ENCODE results near the gene CHRNA5.

The CHRNA5 gene

GRCh38 chr15:78614021-78614420, 48.7 kb downstream of the CHRNA5 start:
- Histone ChIP-seq H3K27me3 (ENCODE audit: insufficient read depth, low read depth, severe bottlenecking) (no peaks in the 10 kb centered on the region), H3K27ac (no peak overlapping the region), H3K36me3 (peaks cover 50% of the 10 kb centered on the region), H3K9me3 (ENCODE audit: severe bottlenecking) (peaks cover 3% of the 10 kb centered on the region), H3K4me3 (ENCODE audit: low read depth, low read length) (no peak overlapping the region)
- no peak for TF ChIP-seq CTCF (IDR thresholded peaks at IDR 0.05; ENCODE audit: low read depth, low read length)
- DNase-seq, result no peak

- Histone ChIP-seq H3K9me3 (ENCODE audit: severe bottlenecking) (peaks cover 3% of the 10 kb centered on the region), H3K36me3 (peaks cover 60% of the 10 kb centered on the region)
- no peak for DNase-seq
Measured at GRCh38 chr15:78615151-78615589, 49.9 kb downstream of the CHRNA5 start.

DNA sequence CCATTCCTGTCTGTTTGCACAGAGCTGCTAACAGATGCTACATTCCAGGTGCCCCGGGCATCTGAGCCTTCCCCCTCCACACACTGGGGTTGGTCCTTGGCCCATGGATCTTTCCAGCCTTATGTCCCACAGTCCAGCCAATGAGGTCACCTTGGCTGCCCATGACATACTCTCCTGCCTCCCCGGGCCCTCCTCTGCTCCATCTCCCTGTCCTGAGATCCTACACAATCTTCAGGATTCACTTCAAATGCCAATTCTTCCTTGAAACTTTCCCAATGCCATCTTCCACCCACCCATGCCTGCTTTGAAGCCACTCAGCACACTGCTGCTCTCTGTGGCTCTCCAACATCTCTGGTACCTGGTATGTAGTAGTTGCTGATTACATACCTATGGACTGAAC, 51.2 kb downstream of the CHRNA5 start:
- Histone ChIP-seq H3K27ac (no peak overlapping the region), H3K9me3 (ENCODE audit: severe bottlenecking) (peaks cover 3% of the 10 kb centered on the region), H3K4me3 (ENCODE audit: low read depth, low read length) (no peak overlapping the region), H3K27me3 (ENCODE audit: insufficient read depth, low read depth, severe bottlenecking) (no peaks in the 10 kb centered on the region), H3K36me3 (peaks cover 60% of the 10 kb centered on the region)
- no peak for DNase-seq
- no peak for TF ChIP-seq CTCF (IDR thresholded peaks at IDR 0.05; ENCODE audit: low read depth, low read length)

More at GRCh38 chr15:78615151-78615589, 49.9 kb downstream of the CHRNA5 start:
- no peak for TF ChIP-seq CTCF (IDR thresholded peaks at IDR 0.05; ENCODE audit: low read depth, low read length)
- Histone ChIP-seq H3K27ac (no peak overlapping the region), H3K4me3 (ENCODE audit: low read depth, low read length) (no peak overlapping the region), H3K27me3 (ENCODE audit: insufficient read depth, low read depth, severe bottlenecking) (no peaks in the 10 kb centered on the region)

DNA sequence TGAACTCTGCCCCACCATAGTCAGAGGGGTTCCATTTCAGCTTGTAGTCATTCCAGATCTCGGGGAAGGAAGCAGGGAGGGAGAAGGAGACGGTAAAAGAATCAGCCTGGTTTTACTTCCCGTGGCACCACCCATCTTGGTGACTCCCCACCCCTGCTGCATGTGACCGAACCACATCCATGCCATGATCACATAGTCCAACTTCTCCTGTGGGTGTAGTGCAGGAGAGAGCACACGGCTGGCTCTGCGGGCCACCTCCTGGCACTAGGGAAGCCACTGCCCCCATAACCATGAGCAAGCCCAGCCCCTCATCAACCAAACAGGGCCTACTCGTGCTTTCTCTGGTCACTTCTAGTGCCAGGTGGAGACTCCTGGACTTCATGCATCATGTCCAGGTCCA, 51.8 kb downstream of the CHRNA5 start:
- no peak for DNase-seq
- Histone ChIP-seq H3K4me3 (ENCODE audit: low read depth, low read length) (no peak overlapping the region), H3K9me3 (ENCODE audit: severe bottlenecking) (peaks cover 3% of the 10 kb centered on the region), H3K27ac (peak overlapping the region; percentile 95), H3K27me3 (ENCODE audit: insufficient read depth, low read depth, severe bottlenecking) (no peaks in the 10 kb centered on the region), H3K36me3 (peaks cover 60% of the 10 kb centered on the region)
- TF ChIP-seq CTCF (IDR thresholded peaks at IDR 0.05; ENCODE audit: low read depth, low read length), result no peak

DNA sequence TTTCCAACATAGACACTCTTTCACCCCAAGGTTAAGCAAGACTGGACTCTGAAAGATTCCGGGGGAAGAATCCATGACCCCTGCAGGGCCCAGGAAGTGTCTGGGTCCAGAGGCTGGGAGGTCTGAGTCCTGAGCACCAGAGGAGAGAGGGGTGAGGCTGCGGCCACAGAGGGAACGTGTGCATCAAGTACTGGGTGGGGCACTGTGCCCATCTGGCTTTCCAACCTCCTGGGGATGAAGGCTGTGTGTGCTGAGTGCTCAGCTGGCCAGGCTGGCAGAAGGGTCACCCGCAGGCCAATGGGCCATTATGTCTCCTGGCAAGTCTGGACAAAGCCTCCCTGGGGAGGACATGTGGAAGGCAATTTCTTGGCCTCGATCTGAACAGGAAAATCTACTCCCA, 52.2 kb downstream of the CHRNA5 start:
- no peak for TF ChIP-seq CTCF (IDR thresholded peaks at IDR 0.05; ENCODE audit: low read depth, low read length)
- peaks cover 3% of the 10 kb centered on the region for H3K9me3 ChIP-seq (ENCODE audit: severe bottlenecking)
- H3K27me3 ChIP-seq (ENCODE audit: insufficient read depth, low read depth, severe bottlenecking), result no peaks in the 10 kb centered on the region
- H3K36me3 ChIP-seq, result peaks cover 60% of the 10 kb centered on the region
- DNase-seq, result no peak
- H3K4me3 ChIP-seq (ENCODE audit: low read depth, low read length), result no peak overlapping the region
- peak overlapping the region; percentile 95 for H3K27ac ChIP-seq

DNA sequence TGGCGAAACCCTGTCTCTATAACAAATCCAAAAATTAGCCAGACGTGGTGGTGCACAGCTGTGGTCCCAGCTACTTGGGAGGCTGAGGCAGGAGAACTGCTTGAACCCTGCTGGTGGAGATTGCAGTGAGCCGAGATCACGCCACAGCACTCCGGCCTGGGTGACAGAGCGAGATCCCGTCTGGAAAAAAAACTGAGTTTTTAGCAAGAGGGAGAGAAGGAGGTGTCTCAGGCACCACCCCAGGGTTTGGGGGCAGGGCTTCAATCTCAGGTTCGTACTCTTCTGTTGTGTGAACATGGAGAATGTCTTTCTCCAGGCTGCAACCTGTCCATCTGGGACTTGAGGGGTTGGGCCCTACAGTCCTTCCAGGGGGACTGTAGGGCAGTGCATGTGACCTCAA, 52.7 kb downstream of the CHRNA5 start:
- TF ChIP-seq CTCF (IDR thresholded peaks at IDR 0.05; ENCODE audit: low read depth, low read length), result no peak
- Histone ChIP-seq H3K27ac (peak overlapping the region; percentile 95), H3K9me3 (ENCODE audit: severe bottlenecking) (peaks cover under 1% of the 10 kb centered on the region), H3K4me3 (ENCODE audit: low read depth, low read length) (no peak overlapping the region), H3K27me3 (ENCODE audit: insufficient read depth, low read depth, severe bottlenecking) (no peaks in the 10 kb centered on the region), H3K36me3 (peaks cover 59% of the 10 kb centered on the region)
- DNase-seq, result no peak

Measured in WERI-Rb-1 (cell line).